ENCODE results near the gene CAPZA1. TPM values are rescaled to one million over a fixed set of nuclear protein-coding genes. Genes with fewer than 3 reads are reported as not detected.

Gene CAPZA1
- total RNA-seq (2021) (158 and 171 TPM in 2 replicates), Bru-seq, nascent RNA (percentile 94 among the genes with signal in this experiment), BruChase-seq, experiment 1, labeled RNA remaining after a 2-hour chase (percentile 92 among the genes with signal in this experiment), BruChase-seq, experiment 2, labeled RNA remaining after a 6-hour chase (percentile 95 among the genes with signal in this experiment)
- long read RNA-seq, transcript CAPZA1-201 (10 exons, 3,020 nt): major isoform, 302 of 324 reads
- long read RNA-seq, partial matches to known transcripts: 3 of 324 reads
- long read RNA-seq, other reads (novel, unspliced or antisense): 17 of 324 reads

DNA sequence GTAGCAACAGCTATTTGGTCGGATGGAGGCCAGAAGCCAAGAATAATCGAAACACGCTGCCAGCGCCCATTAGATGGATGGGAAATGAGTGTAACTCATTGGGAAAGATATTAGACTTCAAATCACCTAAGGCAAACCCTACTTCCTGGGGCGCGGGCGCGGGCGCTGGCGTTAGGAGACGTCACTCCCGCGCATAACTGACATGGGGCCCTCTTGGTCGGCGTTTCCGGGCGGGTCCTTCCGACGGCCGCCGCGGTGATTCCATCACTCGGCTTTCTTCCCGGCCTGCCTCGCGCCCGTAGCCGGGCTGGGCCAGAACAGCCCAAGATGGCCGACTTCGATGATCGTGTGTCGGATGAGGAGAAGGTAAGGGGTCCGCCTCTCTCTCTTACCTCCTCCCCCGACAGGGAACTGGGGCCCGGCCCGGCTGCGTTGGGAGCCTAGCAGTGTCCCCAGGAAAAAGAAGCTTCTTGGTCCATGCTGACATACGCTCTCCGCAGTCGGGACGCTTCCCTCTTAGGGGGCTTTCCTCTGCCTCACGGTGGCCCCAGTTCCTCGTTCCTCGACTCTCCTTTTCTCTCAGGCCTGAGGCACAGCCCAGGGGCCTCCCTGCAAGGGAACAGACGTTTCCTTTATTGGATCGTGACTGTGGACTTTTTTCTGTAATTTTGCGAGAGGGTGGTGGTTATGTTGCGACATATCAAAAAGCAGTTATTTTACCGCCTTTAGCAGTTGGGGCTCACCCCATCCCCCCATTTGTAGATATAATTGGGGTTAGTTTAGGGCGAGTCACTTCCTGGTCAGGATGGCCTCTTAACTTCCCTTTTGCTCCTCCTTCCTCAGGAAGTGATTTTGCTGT, at the start of gene CAPZA1:
TSS of gene CAPZA1 (plus strand) at position 315 of the 859 bp plus-strand sequence. CDS start at position 328, 13 bp downstream.
- H3K36me3 ChIP-seq (ENCODE audit: insufficient read depth, low read length, poor library complexity, severe bottlenecking): peaks cover 13% of the 10 kb centered on the region
- no peaks in the 10 kb centered on the region for H3K27me3 ChIP-seq (replicated peaks; ENCODE audit: insufficient read depth, low read depth, low read length, poor library complexity)
- no peaks in the 10 kb centered on the region for H3K9me3 ChIP-seq (ENCODE audit: low read depth, low read length, poor library complexity, severe bottlenecking)
- peak within 1 kb of the TSS; percentile 83 for H3K4me3 ChIP-seq (ENCODE audit: low read depth, low read length, poor library complexity, severe bottlenecking)
- peaks cover 18% of the 10 kb centered on the region for H3K4me1 ChIP-seq (ENCODE audit: insufficient read depth, low read length, poor library complexity, severe bottlenecking)
- CTCF ChIA-PET: interaction anchor here (0.7 kb wide), 1 partner anchor 229 kb away, joined by 10 read pairs; no protein-coding TSS in a partner anchor
- POLR2A ChIA-PET (ENCODE audit: low non-redundant PET): no interaction called here
- BruUV-seq (replicated peaks): no TSS peak
- TF ChIP-seq, protein P1, sequence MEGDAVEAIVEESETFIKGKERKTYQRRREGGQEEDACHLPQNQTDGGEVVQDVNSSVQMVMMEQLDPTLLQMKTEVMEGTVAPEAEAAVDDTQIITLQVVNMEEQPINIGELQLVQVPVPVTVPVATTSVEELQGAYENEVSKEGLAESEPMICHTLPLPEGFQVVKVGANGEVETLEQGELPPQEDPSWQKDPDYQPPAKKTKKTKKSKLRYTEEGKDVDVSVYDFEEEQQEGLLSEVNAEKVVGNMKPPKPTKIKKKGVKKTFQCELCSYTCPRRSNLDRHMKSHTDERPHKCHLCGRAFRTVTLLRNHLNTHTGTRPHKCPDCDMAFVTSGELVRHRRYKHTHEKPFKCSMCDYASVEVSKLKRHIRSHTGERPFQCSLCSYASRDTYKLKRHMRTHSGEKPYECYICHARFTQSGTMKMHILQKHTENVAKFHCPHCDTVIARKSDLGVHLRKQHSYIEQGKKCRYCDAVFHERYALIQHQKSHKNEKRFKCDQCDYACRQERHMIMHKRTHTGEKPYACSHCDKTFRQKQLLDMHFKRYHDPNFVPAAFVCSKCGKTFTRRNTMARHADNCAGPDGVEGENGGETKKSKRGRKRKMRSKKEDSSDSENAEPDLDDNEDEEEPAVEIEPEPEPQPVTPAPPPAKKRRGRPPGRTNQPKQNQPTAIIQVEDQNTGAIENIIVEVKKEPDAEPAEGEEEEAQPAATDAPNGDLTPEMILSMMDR (conservative IDR thresholded peaks at IDR 0.05; ENCODE audit: low read depth, low read length): no peak; the same call in 1 of the 2 replicates
- TF ChIP-seq EZH2 (IDR thresholded peaks at IDR 0.05; ENCODE audit: borderline replicate concordance, low read depth, low read length, poor library complexity, severe bottlenecking): no peak
- intact Hi-C loops (cut with micrococcal nuclease; ENCODE audit: unreplicated experiment): loop anchor here (2.0 to 10.0 kb wide), 4 partner anchors 55 to 225 kb away; partner anchors contain the start of gene MOV10
- peak within 1 kb of the TSS; percentile 99 for H3K27ac ChIP-seq (ENCODE audit: low read depth, low read length, poor library complexity, severe bottlenecking)
- DNase-seq (ENCODE audit: low spot score): peak; percentile 95

DNA sequence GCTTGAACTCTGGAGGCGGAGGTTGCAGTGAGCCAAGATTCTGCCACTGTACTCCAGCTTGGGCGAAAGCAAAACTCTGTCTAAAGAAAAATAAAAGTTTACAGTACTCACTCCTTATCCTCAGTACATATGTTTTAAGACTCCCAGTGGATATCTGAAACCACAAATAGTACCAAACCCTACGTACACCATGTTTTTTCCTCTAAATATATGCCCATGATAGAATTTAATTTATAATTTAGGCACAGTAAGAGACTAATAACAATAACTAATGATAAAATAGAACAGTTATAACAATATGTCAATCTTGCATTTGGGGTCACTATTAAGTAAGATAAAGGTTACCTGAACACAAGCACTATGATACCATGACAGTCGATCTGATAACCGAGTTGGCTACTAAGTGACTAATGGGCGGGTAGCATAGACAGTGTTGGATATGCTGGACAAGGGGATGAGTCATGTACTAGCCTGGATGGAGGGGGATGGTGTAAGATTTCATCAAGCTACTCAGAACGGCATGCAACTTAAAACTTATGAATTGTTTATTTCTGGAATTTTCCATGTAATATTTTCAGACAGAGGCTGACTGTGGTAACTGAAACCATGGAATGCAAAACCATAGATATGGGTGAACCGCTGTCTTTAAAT, 44.4 kb upstream of the CAPZA1 start:
- Histone ChIP-seq H3K9me3 (ENCODE audit: low read depth, low read length, poor library complexity, severe bottlenecking) (no peaks in the 10 kb centered on the region), H3K4me1 (ENCODE audit: insufficient read depth, low read length, poor library complexity, severe bottlenecking) (no peaks in the 10 kb centered on the region), H3K27ac (ENCODE audit: low read depth, low read length, poor library complexity, severe bottlenecking) (no peak overlapping the region), H3K4me3 (ENCODE audit: low read depth, low read length, poor library complexity, severe bottlenecking) (no peak overlapping the region), H3K27me3 (replicated peaks; ENCODE audit: insufficient read depth, low read depth, low read length, poor library complexity) (no peaks in the 10 kb centered on the region), H3K36me3 (ENCODE audit: insufficient read depth, low read length, poor library complexity, severe bottlenecking) (peaks cover 19% of the 10 kb centered on the region)
- peak; percentile 10 for DNase-seq (ENCODE audit: low spot score)
- ChIA-PET POLR2A (ENCODE audit: low non-redundant PET) (no interaction called here), CTCF (no interaction called here)
- TF ChIP-seq, protein P1 (conservative IDR thresholded peaks at IDR 0.05; ENCODE audit: low read depth, low read length): no peak
- TF ChIP-seq EZH2 (IDR thresholded peaks at IDR 0.05; ENCODE audit: borderline replicate concordance, low read depth, low read length, poor library complexity, severe bottlenecking): no peak
- no TSS peak for BruUV-seq (replicated peaks)
- intact Hi-C loops (cut with micrococcal nuclease; ENCODE audit: unreplicated experiment): no loop called here

DNA sequence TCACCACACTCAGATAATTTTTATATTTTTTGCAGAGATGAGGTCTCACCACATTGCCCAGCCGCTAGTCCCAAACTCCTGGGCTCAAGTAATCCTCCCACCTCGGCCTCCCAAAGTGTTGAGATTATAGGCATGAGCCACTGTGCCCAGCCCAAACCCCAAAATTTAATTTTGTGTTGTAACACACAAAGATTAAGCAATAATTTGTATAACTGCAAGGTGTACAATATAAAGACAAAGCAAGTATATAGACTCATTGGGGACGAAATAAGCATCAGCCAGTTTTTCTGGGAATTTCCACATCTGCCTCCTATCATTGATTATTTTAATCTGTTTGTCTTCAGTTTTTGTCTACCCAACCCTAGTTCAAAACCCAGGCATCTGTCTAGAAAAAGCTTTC, 43.4 kb upstream of the CAPZA1 start:
- H3K27me3 ChIP-seq (replicated peaks; ENCODE audit: insufficient read depth, low read depth, low read length, poor library complexity): no peaks in the 10 kb centered on the region
- no TSS peak for BruUV-seq (replicated peaks)
- POLR2A ChIA-PET (ENCODE audit: low non-redundant PET): no interaction called here
- intact Hi-C loops (cut with micrococcal nuclease; ENCODE audit: unreplicated experiment): no loop called here
- no peak overlapping the region for H3K27ac ChIP-seq (ENCODE audit: low read depth, low read length, poor library complexity, severe bottlenecking)
- DNase-seq (ENCODE audit: low spot score): no peak
- no peaks in the 10 kb centered on the region for H3K9me3 ChIP-seq (ENCODE audit: low read depth, low read length, poor library complexity, severe bottlenecking)
- peaks cover 19% of the 10 kb centered on the region for H3K36me3 ChIP-seq (ENCODE audit: insufficient read depth, low read length, poor library complexity, severe bottlenecking)
- TF ChIP-seq, protein P1 (conservative IDR thresholded peaks at IDR 0.05; ENCODE audit: low read depth, low read length): no peak
- no peak for TF ChIP-seq EZH2 (IDR thresholded peaks at IDR 0.05; ENCODE audit: borderline replicate concordance, low read depth, low read length, poor library complexity, severe bottlenecking)
- H3K4me3 ChIP-seq (ENCODE audit: low read depth, low read length, poor library complexity, severe bottlenecking): no peak overlapping the region
- CTCF ChIA-PET: no interaction called here
- no peaks in the 10 kb centered on the region for H3K4me1 ChIP-seq (ENCODE audit: insufficient read depth, low read length, poor library complexity, severe bottlenecking)
